Motor neuron (in vitro differentiated cells): ENCODE data around the gene GPC6. TPM values are rescaled to one million over a fixed set of nuclear protein-coding genes. Genes with fewer than 3 reads are reported as not detected.
A peak's percentile ranks its signal among the peaks of the same experiment; 100 is the strongest.

Source experiments
- ATAC-seq, 8 experiments: fragments of 200-7000 bp; cut with Tn5 transposase; replicated peaks in 6 of 8; 2 replicates each; pipeline ENCODE4 v1.8.0; 2021; ENCODE audit warnings: mild to moderate bottlenecking in 8 of 8, moderate library complexity in 8 of 8
- H3K27ac ChIP-seq, 2 donors: fragments of 250-450 bp; sonication (Bioruptor Pico); 2 replicates each; pipeline ENCODE4 v1.9.0; 2021; ENCODE audit warnings: antibody characterized with exemption in 2 of 2, mild to moderate bottlenecking in 2 of 2, moderate library complexity in 1 of 2
- H3K4me1 ChIP-seq, 2 donors: fragments of 250-450 bp; sonication (Bioruptor Pico); replicated peaks in 1 of 2; 2 replicates each; pipeline ENCODE4 v1.6.1; 2021; ENCODE audit warnings: antibody characterized with exemption in 2 of 2, mild to moderate bottlenecking in 2 of 2, moderate library complexity in 1 of 2
- H3K4me3 ChIP-seq, 5 donors: fragments of 250-450 bp; sonication (Bioruptor Pico); 2 replicates each; pipeline ENCODE4 v1.9.0; 2021; ENCODE audit warnings: antibody characterized with exemption in 5 of 5, mild to moderate bottlenecking in 5 of 5, moderate library complexity in 4 of 5
- WGBS, 10 experiments: fragments of 450-650 bp; shearing (Covaris generic); methylation state at CpG; one replicate each; pipeline ENCODE4 v1.0.0; 2022; 5-methylcytosine and 5-hydroxymethylcytosine counted together
- in situ Hi-C, 9 experiments: fragments of 400-800 bp; cut with MboI; loops; one replicate each; pipeline ENCODE4 v1.15.0; 2021; ENCODE audit warnings: low sequenced_read_pairs in 9 of 9, low pct_unique_long_range_greater_than_20kb in 2 of 9; ENCODE audit not compliant: unreplicated experiment in 9 of 9
- total RNA-seq, 8 experiments: library from RNA; unstranded; fragments of 300-600 nt; gene quantifications; 2 replicates each; pipeline versions ENCODE4 v1.2.3 to v1.2.4, GENCODE V29; 2022

Gene GPC6
- total RNA-seq, 8 experiments from 2014 or later: 1.8 to 52.4 (median 15.5) TPM

DNA sequence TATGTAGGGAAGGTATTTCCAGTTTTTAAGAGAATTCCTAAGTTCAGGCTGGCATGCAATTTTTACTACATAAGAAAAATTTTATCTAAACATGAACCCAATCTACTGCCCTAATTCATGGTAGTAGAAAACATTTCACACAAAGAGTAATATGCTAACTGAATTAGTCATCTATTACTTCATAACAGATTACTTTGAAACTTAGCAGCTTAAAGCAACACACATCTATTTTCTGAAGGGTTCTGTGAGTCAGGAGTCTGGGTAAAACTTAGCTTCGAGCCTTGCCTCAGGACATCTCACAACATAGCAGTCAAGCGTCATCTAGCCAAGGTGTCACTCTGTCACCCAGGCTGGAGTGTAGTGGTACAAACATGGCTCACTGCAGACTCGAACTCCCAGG lies 715.4 kb downstream of the GPC6 start:
- in situ Hi-C loops: no loop called here
- peak in 1 of 8 experiments; percentile 16 for ATAC-seq
- no peak overlapping the region for H3K4me3 ChIP-seq
- H3K4me1 ChIP-seq: peaks cover 0 to 1% of the 10 kb centered on the region in 2 donors
- WGBS, 10 experiments: 77 to 100% (median 100%) methylated on average over 2 to 3 of the region's 3 CpGs; no CpG with 5 or more reads in 5 of the 10 experiments
- no peak overlapping the region for H3K27ac ChIP-seq

DNA sequence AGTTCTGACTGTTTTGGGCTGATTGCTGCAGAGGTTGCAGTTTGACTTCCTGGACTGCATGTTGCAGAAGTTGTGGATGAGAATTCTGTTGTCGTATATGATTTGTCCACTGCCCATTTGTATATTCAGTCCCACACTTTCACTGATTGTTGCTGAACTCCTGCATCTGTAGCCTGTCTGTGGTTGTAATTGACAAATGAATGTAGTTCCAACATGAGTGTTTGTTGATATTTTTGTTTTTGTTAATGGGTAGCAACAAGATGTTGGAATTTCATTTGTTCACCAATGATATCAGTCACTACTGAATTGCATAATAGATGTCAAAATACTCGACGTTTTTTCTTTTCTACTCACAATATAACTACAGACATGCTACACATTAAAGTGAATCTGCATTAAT lies 719.0 kb downstream of the GPC6 start:
- WGBS, 10 experiments: 26 to 95% (median 78%) methylated on average over 1 to 3 of the region's 3 CpGs

DNA sequence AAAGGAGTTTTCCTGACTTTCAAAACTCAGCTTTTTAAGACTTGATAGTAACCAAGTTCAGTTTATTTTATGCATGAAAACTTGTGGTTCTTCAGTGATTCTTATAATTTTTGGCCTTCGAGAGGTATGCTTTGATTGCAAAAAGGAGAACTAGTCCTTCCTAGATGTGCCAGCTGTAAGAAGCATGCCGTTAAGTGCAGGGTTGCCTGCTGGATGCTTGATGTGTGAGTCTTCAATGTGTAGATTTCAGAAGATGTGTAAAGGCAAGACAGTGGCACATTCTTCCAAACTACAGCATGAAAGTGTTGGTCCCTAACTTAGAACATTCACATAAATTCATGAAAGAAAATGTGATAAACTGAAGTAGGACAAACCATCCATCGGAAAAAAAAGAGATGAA lies 720.4 kb downstream of the GPC6 start:
- H3K4me3 ChIP-seq: no peak overlapping the region
- no peak for ATAC-seq
- 44 to 100% (median 89%) methylated on average over 1 to 2 of the region's 3 CpGs for WGBS, 10 experiments
- no peak overlapping the region for H3K27ac ChIP-seq
- in situ Hi-C loops: no loop called here
- H3K4me1 ChIP-seq: peaks cover 0 to 19% of the 10 kb centered on the region in 2 donors

More for the DNA sequence above, 719.0 kb downstream of the GPC6 start:
- no peak overlapping the region for H3K4me3 ChIP-seq
- in situ Hi-C loops: no loop called here
- no peak overlapping the region for H3K27ac ChIP-seq
- ATAC-seq: no peak
- H3K4me1 ChIP-seq: peaks cover 0 to 17% of the 10 kb centered on the region in 2 donors

DNA sequence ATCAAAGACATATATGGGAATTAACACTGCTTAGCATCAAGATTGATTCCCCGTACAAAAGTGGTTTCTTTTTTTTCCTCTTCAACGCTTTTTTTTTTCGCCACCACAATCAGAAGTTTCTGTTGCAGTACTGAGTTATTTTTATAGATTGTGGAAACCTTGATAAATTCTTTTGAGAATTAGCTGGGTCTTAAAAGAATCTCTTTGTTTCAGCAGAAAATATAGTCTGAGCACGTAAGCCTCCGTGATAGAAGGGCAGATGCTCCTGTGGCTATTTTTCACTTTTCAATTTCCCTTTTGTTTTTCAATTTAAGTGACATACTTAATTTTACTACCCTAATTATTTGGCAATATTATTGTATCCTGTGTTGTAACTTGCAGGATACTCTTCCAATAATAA lies 721.0 kb downstream of the GPC6 start:
- WGBS, 10 experiments: 86 to 100% (median 96%) methylated on average over 3 to 5 of the region's 5 CpGs
- no peak overlapping the region for H3K4me3 ChIP-seq
- peaks cover 0 to 19% of the 10 kb centered on the region in 2 donors for H3K4me1 ChIP-seq
- ATAC-seq: no peak
- H3K27ac ChIP-seq: no peak overlapping the region
- in situ Hi-C loops: no loop called here

DNA sequence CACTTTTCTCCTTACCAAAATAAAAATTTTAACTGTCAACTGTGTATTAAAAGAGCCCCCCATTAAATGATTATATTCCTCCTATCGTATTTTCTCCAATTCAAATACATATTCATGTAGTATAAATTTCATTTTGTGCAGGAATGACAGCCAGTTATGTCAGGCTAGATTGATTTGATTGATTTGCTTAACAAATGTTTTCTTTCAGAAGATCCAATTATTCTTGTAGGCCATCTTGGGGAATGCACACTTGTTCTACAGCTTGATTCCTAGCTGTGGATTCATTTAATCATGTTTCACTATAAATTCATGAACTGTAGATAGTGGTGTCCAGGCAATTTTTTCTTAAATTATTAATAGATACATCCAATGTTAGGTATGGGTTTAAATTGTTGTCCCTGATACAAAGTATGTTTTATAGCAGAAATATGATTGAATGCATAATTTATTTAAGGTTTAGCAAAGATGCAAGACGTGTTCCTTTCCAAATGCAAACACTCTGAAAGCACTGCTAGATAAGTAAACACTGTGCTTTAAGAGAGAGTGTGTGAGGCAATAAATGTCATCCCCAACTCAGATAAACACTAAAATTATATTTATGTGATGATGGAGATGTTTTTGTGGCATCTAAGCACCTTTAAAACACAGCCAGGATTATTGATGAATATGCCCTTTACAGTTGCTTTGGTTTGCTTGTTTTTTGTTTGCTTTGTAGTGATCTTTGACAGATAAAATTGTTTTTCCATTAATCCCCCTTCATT lies 721.7 kb downstream of the GPC6 start:
- no peak overlapping the region for H3K4me3 ChIP-seq
- ATAC-seq: no peak
- in situ Hi-C loops: no loop called here
- no peak overlapping the region for H3K27ac ChIP-seq
- WGBS, 10 experiments: 25 to 100% (median 70%) methylated on average over 1 to 2 of the region's 2 CpGs; no CpG with 5 or more reads in 2 of the 10 experiments
- H3K4me1 ChIP-seq: peaks cover 0 to 19% of the 10 kb centered on the region in 2 donors

DNA sequence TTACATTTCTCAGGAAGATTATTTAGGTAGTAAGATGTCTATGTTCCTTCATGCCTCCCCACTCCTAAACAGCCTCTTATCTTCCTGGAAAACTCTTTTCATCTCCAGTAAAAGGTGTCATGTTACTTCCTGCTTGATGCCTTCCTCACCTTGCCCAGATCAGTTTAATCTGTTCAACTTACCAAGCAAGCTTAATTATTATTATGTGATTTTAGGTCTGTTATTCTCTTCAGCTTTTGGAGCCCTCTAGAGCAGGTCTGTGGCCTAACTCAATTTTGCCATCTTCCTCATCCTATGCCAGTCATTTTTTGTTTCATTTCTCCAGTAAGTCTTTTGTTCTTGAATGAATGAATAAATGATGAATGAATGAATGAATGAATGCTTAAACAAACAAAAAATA lies 724.5 kb downstream of the GPC6 start:
- ATAC-seq: no peak
- H3K4me3 ChIP-seq: no peak overlapping the region
- H3K27ac ChIP-seq: no peak overlapping the region
- H3K4me1 ChIP-seq: peaks cover 0 to 19% of the 10 kb centered on the region in 2 donors
- in situ Hi-C loops: no loop called here

DNA sequence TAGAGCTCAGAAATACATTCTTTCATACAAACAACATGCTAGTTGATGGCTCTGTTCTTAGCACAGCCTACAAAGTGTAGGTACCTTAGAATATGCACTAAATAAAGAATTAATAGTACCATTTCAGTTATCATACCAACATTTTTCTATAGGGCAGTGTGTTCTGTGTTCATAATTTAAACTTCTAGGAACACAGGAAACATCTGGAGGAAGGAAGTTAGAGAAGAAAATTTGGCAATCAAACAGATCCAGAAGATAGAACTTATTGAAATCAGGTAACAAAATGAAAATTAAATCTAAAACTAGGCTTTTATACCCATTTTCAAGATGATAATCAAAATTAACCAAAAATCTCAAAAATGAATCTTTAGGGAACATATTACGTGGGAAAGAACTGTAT lies 725.3 kb downstream of the GPC6 start:
- in situ Hi-C loops: no loop called here
- no peak overlapping the region for H3K4me3 ChIP-seq
- ATAC-seq: no peak
- 78 to 100% (median 93%) methylated on average over 1 of the region's 1 CpG; no CpG with 5 or more reads in 1 of the 10 experiments for WGBS, 10 experiments
- no peak overlapping the region for H3K27ac ChIP-seq
- peaks cover 0 to 19% of the 10 kb centered on the region in 2 donors for H3K4me1 ChIP-seq

DNA sequence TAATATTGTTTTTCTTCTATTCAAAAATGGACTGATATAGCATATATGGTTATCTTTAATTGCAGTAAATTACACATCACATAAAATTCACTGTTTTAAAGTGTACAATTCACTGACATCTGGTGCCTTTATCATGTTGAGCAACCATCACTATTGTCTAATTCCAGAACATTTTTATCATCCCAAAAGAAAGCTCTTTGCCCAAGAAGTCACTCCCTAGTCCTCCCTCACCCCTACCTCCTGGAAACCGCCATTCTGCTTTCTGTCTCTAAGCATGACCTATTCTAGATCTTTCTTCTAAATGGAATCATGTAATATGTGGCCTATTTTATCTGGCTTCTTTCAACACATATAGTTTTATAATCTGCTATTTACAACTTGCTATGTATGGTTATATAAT lies 727.2 kb downstream of the GPC6 start:
- no peak overlapping the region for H3K4me3 ChIP-seq
- H3K4me1 ChIP-seq: peaks cover 0 to 9% of the 10 kb centered on the region in 2 donors
- no peak overlapping the region for H3K27ac ChIP-seq
- in situ Hi-C loops: no loop called here
- WGBS, 10 experiments: 60 to 100% (median 92%) methylated on average over 1 of the region's 1 CpG; no CpG with 5 or more reads in 1 of the 10 experiments
- no peak for ATAC-seq

DNA sequence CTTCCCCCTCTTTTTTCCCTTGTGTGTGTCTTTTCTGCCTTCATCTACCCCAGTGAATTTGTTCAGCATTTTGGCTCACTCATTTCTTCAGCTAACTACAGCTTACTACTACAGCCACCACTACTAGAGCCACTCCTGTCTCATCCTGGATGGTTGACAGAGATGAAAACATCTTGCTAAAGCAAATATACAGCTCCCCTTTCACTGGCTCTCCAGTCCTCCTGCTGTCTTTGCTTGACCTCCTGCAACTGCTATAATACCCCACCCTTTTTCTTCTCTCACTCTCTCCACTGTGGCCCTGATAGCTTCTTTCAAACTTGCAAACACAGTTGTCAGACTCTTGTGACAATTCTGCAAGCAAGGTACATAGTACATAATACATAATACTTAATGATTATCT lies 729.3 kb downstream of the GPC6 start:
- H3K27ac ChIP-seq: no peak overlapping the region
- no peak overlapping the region for H3K4me3 ChIP-seq
- peak in 2 of 8 experiments; percentile 38 to 61 for ATAC-seq
- no peaks in the 10 kb centered on the region for H3K4me1 ChIP-seq
- in situ Hi-C loops: no loop called here

DNA sequence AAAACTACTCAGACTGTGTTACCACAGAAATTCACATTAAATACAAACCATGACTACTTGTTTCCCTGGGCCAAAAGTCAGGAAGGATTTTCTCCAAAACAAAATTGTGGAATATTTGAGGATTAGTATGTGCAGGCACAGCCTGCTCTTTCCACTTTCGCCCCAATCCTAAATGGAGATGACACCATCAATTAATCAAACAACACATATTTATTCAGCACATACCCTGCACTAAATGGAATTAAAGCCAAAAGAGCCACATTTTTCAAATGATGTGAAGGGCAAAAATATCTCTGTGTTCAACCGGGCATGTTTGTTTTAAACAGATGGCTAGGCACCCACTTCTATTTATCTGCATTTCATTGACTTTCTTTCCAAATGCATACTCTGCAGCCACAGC lies 729.8 kb downstream of the GPC6 start:
- H3K27ac ChIP-seq: no peak overlapping the region
- WGBS, 10 experiments: 37 to 94% (median 59%) methylated on average over 1 to 2 of the region's 2 CpGs; no CpG with 5 or more reads in 2 of the 10 experiments
- ATAC-seq: peak in 2 of 8 experiments; percentile 25 to 53

DNA sequence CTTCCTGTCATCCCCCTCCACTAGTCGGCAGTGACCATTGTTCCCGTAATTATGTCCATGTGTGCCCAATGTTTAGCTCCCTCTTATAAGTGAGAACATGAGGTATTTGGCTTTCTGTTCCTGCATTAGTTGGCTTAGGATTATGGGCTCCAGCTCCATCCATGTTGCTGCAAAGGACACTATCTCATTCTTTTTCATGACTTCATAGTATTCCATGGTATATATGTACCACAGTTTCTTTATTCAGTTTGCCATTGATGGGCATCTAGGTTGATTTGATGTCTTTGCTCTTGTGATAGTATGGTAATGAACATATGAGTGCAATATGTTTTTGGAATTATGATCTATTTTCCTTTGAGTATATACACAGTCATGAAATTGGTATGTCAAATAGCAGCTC lies 730.8 kb downstream of the GPC6 start:
- Histone ChIP-seq H3K4me3 (no peak overlapping the region), H3K27ac (no peak overlapping the region), H3K4me1 (no peaks in the 10 kb centered on the region)
- no peak for ATAC-seq
- 69 to 100% (median 100%) methylated on average over 2 of the region's 2 CpGs; no CpG with 5 or more reads in 3 of the 10 experiments for WGBS, 10 experiments
- in situ Hi-C loops: no loop called here

More for the DNA sequence above, 729.8 kb downstream of the GPC6 start:
- no peak overlapping the region for H3K4me3 ChIP-seq
- in situ Hi-C loops: no loop called here
- no peaks in the 10 kb centered on the region for H3K4me1 ChIP-seq

DNA sequence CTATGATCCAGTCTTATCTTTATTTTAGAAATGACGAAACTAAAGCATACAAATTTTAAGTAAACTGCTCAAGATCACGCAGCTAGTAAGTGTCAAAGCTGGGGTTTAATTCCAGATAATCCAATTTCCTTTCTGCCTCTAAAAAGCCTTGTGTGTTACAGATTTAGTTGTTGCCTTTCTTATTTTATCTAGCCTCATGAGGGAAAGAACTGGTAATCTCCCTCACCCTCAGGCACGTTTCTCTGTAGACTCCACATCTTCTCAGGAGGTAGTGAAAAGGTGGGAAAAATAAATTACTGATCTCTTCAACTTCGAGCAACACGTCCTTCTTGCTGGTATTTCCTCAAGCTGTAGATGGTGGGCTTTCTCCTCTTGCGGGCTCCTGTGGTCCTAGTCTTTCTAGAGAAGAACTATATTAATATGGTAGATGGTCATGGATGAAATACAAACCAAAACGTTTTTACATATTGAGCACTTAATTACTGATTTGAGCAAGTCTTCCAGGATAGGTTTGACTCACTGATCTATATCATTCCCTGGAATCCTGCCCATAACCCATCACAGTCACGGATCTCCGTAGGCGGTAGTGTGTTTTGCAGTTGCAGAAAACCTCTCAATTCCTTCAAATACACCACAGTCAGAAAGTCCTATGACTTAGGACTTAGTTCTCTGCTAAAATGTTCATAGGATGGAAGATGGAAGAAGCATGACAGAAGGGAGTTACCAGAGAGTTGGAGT lies 733.4 kb downstream of the GPC6 start:
- no peak for ATAC-seq
- H3K27ac ChIP-seq: no peak overlapping the region
- in situ Hi-C loops: no loop called here
- 54 to 95% (median 86%) methylated on average over 2 to 9 of the region's 10 CpGs for WGBS, 10 experiments
- no peak overlapping the region for H3K4me3 ChIP-seq
- H3K4me1 ChIP-seq: peaks cover 14 to 15% of the 10 kb centered on the region in 2 donors

DNA sequence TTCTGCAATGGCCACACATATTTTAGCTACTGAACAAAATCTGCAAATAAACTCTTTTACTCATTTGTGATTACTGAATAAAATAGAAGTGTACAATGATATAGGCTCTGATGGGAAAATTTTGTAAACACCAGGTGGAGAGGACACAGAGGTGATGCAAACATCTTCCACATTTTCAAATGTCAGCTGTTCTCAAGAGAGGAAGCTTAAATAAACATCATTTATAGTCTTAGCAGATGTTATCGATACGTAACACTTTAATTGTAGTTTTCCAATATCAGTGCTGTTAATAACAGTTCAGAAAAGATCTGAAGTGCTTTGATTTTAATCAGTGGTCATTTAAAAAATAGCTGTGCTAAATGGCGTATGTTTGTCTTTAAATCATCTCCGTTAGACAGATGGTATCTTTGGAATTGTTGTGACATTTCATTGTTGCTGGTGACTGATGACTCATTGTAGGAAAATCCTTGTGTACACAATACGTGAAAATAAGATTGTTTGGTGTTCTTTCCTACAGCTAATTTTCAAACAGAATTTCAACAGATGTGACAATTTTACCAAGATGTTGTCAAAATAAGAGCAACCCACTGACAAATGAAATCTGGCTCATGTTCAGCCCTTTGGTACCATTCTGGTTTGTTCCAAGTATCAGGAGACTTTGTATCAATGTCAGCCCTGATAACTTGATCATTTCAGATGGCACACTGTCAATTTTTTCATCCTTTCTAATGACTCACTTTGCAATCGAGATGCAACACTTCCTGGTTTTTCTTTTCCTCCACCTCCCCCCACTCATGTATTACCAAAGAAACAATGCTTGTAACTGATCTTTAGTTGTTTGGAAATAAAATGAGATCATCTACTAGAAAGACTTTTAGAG lies 736.9 kb downstream of the GPC6 start:
- H3K4me1 ChIP-seq: peaks cover 14 to 15% of the 10 kb centered on the region in 2 donors
- WGBS, 10 experiments: 28 to 78% (median 57%) methylated on average over 2 to 6 of the region's 6 CpGs
- in situ Hi-C loops: no loop called here
- peak in 6 of 8 experiments; percentile 16 to 74 (median 61) for ATAC-seq
- H3K27ac ChIP-seq: peak overlapping the region in 1 of 2 donors; percentile 59
- peak overlapping the region in 1 of 5 donors; percentile 10 for H3K4me3 ChIP-seq
